Breast epithelium (tissue), 3 donors: Measurements from ENCODE around the gene FAM222A.

Experiments used
- POLR2A ChIP-seq: fragments of 450-650 bp; IDR thresholded peaks from one replicate; pipeline ENCODE4 v1.6.1; 2016; ENCODE audit warnings: antibody characterized with exemption, mild to moderate bottlenecking, moderate library complexity
- POLR2AphosphoS5 ChIP-seq, 3 donors: sonication (generic); formaldehyde crosslinking; IDR thresholded peaks; one replicate each; pipeline ENCODE4 v1.6.1; 2017; ENCODE audit warnings: antibody characterized with exemption in 3 of 3
- TF ChIP-seq, protein P1 (sequence below), 3 donors: fragments of 450-650 bp; IDR thresholded peaks; one replicate each; pipeline ENCODE4 v1.5.1; 2016 to 2017; ENCODE audit warnings: antibody characterized with exemption in 3 of 3, mild to moderate bottlenecking in 3 of 3, moderate library complexity in 3 of 3

DNA sequence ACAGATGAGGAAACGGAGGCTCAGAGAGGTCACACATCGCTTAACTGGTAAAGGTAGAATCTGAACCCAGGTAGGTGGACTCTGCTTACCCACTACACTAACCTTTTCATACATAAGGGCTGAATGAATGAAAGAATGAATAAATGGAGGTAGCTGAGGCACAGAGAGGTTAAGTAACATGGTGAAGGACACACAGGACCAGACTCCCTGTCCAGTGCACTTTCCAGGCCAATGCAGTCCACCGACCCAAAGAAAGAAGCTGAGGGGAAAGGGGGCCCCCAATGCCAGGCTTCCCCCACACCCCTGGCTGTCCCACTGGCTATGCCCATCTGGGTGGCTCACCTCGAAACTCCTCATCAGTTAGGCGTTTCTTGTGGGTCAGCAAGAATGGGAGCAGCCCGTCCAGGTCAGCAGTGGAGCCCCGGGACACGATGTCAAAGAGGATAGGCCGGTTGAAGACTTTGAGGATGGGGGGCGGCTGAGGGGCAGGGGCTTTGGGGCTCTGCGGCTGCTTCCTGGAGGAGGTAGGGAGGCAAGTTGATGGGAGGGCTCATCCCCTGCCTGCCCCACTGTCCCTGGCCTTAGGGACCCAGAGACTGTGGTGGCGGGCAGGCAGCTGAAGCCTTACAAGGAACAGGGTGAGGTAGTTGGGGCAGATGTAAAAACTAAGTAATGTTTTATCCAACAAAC lies 94.5 kb downstream of the FAM222A start:
- TF ChIP-seq POLR2A = no peak
- TF ChIP-seq, protein P1, sequence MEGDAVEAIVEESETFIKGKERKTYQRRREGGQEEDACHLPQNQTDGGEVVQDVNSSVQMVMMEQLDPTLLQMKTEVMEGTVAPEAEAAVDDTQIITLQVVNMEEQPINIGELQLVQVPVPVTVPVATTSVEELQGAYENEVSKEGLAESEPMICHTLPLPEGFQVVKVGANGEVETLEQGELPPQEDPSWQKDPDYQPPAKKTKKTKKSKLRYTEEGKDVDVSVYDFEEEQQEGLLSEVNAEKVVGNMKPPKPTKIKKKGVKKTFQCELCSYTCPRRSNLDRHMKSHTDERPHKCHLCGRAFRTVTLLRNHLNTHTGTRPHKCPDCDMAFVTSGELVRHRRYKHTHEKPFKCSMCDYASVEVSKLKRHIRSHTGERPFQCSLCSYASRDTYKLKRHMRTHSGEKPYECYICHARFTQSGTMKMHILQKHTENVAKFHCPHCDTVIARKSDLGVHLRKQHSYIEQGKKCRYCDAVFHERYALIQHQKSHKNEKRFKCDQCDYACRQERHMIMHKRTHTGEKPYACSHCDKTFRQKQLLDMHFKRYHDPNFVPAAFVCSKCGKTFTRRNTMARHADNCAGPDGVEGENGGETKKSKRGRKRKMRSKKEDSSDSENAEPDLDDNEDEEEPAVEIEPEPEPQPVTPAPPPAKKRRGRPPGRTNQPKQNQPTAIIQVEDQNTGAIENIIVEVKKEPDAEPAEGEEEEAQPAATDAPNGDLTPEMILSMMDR (IDR thresholded peaks at IDR 0.05) = no peak
- no peak for TF ChIP-seq POLR2AphosphoS5 (IDR thresholded peaks at IDR 0.05)
